Measurements from ENCODE around the gene TP53BP1.

The TP53BP1 gene

DNA sequence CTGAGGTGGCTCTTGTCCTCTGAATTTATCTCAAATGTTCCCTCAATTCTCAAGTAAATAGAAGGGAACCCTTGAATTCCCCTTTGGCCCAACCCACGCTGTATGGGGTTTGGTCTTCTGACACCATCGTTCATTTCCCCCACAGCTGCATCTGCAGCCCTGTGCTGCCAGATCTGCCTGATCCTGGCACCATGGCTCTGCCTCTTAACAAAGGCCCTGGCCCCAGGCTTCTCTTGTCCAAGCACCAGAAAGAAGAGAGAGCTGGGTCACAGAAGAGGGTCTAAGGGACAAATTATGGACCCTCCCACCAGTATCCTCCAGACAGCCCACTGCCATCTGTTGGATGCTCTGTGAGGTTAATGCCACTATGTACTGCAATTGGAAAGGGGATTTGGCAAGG, 26.2 kb upstream of the TP53BP1 start:
- FAIRE-seq: no peak

DNA sequence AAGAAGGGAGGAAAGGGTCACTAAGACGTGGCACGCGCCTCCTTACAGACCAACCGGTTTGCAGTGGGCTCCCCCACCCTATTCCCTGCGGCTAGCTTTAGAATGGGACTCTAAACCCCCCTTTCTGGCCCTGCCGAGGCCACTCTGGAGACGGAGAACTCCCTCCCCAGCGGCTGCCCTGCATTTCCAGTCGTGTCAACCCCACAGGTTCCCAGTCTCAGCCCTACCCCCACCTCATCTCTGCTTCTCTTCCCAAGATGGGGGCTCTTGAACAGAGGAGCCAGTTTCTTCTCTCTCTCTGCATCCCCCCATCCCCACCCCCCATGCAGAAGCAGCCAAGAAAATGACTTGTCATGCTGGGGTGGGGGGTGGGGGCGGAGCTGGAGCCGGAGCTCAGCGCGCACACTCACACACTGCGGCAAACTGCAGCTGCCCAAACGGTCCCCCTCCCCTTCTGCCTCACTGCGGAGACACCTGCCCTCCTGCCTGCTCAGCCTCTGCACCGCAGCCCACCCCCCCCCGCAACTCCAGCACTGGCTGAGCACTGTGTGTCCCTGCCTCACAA, 25.3 kb upstream of the TP53BP1 start:
- no peak for FAIRE-seq

DNA sequence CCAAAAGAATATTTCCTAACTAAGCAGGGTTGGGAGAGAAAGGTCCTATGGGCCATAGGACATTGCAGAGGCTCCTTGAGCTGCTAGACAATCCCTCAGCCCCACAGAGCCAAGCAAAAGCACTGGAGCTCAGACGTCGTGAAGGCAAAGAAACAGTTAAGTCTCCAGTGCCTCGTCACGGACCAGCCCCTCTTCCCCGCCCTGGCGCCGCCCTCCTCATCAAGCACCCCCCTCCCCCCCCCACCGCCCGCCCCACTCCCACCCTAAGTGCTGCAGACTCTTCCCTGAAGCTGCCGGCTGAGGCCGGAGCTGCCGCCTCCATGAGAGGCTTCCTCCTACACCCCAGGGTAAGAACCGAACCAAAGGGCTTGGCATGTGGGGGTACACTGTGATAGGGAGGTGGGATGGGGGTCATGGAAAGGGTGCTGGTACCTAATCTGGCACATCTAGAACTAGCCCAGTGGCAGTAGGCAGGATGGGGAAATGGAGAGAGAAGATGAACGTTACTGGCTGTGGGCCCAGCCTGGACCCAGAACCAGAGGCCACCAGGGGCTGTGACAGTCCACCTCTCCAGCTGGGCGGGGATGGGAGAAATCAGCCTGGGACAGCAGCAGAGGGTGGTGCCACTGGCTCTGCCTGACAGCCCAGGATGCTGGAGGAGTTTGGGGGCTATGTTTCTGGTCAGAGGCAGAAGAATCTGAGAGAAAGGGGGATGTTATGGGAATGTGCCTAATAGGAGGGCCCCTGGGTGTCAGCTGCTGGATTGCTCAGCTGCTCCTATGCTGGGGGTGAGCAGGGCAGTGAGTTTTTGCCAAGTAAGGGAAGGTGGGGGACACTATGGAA, 24.6 kb upstream of the TP53BP1 start, which contains the start of gene MAP1A:
Gene MAP1A, plus strand, starts transcription at position 255 of the 843 bp plus-strand sequence. CDS start 3,866 bp downstream, outside the sequence.
- FAIRE-seq: no peak

DNA sequence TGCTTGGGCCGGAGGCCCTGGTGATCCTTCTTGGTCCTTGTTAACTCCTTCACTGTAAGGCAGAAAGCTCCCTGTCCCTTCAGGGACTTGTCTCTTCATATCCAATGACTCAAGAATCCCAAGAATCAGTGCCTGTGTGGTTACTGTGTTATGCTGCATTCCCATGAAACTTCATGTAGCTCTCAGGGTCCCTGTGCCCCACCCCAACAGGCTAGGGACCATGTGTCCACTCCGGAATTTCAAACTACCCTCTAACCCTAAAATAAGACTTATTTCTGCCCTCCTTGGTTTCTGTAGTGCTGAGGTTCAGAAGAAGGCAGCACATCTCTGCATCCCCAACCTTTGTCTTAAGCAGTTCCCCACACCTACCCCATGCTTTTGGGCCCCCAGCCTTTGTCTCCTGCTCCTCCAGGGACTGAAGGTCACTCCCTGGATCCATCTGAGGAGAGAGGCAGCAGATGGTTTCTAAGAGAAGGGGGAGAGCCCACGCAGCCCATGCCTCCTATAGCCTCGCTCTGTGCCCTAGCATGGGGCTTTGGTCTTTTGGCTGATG, 23.9 kb upstream of the TP53BP1 start:
- no peak for FAIRE-seq

DNA sequence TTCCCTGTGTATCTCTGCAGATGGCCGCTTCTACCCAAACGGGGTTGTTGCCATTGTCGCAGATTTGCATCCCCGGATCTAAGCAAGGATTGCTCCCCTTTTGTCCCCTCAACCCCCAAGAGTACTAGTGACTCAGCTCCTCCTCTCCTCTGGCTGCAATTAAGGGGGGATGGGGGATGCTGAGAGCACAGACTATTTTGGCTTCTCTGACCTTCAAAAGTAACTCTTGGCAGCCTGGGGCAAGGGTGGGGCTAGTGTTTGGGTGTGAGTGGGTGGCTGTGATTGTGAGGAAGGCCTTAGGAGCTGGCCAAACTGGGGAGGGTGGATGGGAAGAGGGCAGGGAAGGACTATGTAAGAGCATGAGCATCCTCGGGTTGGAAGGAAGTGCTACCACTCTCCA, 23.2 kb upstream of the TP53BP1 start:
- FAIRE-seq: no peak

DNA sequence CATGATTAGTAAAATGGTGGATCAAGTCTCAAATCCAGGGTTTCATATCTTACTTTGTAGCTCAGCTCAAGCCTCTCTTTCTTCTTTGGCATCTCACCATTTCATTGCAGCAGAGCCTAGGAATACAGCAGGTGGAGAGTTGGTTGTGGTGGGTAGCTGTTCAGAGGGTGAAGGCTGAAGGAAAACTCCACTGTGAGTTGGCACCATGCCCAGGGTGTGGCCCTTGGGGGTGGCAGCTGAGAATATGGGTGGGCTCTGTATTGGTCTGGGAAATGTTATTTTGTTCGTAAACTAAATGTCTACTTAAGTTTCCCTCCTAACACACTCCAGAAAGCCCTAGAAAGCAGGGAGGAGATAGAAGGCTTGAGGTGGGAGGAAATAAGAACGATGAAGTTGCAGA, 22.8 kb upstream of the TP53BP1 start:
- no peak for FAIRE-seq

DNA sequence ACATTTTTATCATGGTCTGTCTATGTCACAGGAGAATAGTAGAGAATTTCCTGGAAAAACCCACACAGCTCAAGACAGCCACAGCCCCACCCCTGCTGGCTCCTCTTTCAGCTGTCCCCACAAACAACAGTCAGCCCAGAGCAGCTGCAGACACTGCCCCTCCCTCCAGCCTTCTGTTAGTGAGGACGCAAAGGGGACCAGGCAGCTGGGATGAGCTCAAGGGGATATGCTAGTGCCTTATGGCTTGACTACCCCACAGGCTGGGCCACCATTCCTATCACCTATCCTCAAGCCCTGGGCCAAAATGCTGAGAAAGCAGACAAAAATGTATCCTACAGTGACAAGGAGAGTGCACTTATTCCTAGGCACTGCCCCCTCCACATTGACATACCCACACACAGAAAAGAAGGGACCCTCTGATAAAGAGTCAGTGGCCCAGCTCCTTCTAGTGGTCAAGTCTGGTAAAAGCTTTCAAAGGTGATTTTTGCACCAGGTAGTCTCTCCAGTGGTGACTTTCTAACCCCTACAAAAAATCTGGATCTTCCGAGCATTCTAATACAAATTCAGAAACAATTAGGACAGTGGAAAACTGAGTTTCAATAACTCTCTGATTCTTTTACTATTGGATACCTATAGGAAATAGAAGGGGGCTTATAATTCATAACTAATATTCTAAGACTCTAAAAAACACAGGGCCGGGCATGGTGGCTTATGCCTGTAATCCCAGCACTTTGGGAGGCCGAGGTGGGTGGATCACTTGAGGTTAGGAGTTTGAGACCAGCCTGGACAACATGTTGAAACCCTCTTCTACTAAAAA, 21.5 kb upstream of the TP53BP1 start:
- FAIRE-seq: no peak

DNA sequence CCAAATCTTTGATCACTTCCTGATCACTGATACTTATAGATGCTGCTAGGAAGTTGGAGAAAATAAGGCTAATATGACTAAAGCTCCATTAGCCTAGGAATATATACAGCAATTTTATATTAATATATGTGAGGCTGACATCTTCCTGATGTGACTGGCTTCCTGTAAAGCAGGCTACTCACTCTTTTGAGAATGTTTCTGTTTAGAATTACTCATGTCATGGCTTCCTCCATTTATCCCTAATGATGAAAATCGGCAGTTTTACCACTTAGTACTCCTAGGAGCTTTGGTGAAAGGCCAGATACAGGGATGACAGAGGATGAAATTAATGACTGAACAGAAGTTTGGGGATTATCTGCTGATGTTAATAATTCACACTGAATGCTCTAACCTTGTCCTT, 20.6 kb upstream of the TP53BP1 start:
- no peak for FAIRE-seq

DNA sequence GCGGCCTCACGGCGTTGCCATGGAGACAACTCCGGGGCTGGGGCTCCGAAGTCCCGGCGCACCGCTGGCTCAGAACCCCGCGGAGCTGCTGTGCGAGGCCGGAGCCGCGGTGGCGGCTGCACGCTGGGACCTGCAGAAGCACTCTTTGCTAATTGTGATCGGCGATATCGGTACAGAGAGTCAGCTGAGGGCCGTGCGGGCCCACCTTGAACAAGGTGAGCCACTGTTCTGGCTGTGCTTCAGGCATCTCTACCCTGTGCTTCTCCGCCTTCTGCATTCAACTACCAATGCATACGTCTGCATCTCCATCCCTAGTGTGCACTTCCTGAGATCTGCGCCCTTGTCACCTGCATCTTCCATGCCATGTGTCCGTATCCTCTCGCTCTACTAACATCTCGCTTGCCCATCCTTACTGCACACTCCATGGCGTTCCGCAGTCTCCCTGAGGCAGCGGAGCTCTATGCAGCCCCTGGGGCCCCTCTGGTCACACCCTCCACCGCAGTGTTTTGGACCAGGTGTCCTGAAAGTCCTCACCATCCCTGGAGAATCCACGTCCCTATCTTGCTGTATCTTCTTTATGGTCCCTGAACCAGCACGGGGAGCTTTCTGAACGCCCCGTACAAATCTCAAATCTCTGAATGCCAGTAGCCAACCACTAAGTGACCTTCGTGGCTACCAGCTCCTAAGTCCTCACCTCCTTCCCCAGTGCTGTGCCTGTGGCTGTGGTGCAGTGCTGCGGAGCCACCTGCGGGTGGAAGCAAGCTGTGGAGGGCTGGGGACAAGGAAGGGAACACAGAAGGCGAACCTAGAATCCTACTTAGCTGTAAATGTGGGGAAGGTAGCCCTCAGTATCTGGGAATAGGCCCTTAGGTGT, 18.3 kb upstream of the TP53BP1 start:
- no peak for FAIRE-seq

DNA sequence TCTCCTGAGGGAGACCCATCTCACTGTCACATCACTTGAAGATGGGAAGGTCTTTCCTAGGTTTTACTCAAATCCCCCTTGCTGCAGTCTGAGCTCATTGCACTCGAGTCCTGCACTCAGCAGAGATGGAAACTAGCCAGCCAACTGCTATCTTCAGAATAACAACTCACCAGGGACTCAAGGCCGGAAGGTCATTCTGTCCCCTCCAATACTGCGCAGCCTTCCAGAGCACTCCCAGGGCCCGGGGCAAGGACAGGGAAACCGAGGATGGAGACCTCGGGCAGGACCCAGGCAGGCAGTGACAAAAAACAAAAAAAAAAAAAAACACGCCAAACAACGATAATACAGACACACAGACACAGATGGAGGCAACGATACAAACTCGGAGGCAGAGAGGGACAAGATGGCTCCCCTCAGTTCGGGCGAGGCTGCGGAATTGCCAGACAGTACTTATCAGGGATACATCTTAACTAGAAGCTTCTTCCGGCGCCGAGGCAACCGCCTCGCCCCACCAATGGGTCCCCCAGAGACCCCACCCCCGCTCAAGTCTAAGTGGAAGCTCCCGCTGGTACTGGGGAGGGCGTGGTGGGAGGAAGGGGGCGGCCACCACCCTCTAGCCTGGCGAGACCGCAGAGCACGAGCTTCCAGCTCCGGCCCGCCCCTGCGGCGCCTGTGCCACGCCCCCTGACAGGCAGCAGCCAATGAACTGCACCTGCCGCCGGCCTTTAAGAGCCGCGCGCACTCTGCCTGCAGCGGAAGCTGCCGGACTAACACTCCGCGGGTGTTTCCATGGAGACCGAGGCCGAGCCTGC, 17.4 kb upstream of the TP53BP1 start:
- no peak for FAIRE-seq

DNA sequence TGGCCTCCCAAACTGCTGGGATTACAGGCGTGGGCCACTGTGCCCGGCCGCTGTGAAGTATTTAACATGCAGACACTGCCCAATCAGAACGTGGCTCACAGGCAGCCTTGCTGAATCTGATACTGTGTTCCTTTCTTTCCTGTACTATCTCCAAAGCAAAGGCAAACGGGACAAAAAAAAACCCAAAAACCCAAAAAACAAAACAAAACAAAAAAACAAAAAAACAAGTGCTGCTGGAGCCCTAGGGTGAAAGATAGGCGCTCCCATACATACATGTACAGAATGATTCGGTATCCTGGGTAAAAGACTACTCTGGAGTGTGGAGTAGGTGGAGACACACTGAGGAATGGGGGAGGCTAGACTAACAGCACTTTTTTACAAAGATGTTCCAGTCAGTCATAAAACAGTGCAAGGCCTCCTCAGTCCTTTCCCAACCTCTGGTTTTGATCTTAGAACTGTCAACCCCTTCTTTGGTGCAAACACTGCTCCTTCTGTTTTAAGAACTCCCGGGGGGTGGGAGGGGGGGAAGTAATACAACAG, 16.8 kb upstream of the TP53BP1 start:
- no peak for FAIRE-seq

DNA sequence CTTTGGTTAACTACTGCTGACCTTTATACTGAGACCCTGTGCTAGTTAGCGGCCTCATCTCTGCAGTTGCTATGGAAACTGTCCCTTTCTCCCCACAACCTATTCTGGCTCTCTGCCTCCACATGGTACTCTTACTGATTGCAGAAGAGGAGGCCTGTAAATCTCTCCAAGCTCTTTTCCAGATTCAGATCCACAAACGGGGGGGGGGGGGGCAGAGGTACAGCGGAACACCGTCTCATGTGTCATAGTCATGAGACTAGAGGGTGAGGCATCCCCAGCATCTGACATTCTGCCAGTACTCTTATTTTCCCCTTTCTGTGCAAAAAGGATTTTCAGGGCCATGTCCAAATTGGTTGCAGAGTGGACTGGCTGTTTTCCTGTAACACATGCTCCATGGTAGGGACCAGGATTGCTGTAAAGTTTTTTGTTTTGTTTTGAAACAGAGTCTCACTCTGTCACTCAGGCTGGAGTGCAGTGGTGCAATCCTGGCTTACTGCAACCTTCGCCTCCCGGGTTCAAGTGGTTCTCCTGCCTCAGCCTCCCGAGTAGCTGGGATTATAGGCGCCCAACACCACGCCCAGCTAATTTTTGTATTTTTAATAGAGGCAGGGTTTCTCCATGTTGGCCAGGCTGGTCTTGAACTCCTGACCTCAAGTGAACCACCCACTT, 16.2 kb upstream of the TP53BP1 start:
- no peak for FAIRE-seq

DNA sequence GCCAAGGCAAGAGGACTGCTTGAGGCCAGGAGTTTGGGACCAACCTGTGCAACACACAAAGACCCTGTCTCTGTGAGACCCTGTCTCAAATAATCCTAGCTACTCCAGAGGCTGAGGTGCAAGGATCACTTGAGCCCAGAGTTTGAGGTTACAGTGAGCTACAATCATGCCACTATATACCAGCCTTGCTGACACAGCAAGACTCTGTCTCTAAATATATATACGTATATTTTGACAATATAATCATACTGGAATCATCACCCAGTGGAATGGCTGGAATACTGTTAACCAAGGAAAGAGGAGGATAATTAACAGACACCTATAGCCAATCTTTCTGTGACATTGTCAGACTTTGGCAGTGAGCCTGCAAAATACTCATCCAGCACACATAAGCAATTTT, 15.5 kb upstream of the TP53BP1 start:
- no peak for FAIRE-seq

DNA sequence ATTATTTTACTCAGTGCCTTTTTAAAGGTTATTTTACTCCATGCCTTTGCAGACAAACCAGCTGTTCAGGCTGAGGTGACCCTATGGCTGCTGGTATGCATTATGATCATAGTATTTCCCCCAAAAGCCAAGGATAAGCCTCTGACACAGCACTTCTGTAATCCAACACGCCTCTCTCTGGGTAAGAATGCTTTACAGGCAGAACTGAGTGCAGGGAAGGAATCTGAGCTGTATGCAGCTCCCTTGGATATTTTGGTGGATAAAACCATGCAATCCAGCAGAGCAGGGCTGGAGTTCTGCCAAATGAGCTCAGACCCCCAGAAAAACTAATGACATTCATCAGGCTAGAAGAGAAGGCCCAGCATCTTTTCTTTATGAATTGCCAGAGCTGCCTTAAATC, 12.8 kb upstream of the TP53BP1 start:
- no peak for FAIRE-seq

DNA sequence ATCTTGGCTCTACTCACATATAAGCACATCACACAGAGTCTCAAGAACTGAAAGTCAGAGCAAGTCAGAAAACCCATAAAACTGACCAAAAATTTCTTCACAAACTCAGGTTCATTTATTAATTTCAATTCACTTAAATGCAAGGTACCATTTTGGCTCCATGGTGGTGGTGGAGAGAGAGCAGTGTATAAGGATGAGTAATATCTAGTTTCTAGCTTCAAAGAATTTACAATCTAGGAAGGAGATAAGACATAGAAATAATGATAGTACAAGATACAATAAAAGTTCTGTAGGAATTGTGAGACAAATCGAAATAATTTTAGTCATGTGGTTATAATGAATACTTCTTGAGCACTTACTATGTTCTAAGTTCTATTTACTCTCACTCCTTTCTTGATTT, 6.7 kb upstream of the TP53BP1 start:
- FAIRE-seq: no peak

DNA sequence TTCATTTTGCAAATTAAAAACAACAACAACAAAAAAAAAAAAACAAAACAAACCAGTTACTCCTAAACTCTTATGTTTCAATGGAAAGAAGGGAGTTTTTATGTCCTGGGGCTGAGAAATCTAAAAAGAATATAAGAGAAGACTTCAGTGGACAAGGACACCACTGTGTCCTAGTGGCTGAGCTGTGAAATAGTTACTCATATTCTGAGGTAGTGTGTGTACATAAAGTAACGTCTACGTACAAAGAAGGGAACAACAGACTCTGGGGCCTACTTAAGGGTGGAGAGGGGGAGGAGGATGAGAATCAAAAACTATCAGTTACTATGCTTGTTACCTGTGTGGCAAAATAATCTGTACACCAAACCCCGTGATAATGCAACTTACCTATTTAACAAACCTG, 6.0 kb upstream of the TP53BP1 start:
- FAIRE-seq: no peak

DNA sequence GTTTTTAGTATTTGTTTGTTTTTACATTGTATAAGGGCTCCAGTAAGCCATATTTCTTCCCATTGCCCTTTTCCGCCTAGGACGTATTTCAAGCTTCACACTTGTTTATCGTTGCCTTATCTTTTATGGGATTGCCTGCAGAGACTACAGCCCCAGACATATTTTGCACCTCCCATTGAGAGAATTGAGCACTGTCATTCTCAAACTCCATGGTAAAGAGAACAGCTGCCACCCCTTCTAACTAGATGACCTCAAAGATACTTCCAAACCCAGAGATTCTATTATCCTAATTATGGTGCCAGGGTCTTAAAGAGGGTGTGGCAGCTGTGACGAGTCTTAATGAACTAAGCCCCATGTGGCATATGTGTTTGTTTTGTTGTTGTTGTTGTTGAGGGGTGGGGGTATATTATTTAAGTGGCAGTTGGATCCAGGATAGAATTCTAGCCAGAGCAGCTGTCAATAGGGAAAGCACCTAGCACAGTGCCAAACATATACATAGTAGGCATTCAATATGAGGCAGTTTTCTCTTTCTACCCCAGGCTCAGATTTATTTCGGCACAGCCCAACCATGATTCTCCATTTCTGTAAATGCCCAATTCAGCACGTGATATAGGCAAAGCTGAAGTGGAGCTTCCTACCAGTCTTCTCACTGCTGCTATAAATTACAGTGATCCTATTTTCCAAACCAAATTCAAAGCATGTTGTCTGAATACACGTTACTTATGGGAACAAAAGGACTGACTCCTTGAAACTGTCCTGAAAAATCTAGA, 932 bp upstream of the TP53BP1 start:
- FAIRE-seq: no peak

DNA sequence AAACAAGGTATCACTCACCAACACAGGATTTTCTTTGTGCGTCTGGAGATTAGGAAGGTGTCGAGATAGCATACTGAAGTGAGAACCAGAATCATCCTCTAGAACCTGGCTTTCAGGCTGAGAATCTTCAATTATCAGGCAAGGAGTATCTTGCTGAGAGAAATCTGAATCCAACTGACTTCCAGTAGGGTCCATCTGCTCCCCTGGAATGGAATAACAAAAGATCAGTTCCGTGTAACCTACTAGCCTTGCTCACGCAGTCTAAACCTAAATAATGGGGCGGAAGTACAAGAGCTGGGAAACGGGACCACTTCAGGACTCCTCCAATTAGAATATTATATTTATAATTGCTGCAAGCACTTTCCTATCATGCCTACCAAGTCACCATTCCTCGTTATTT, 690 bp downstream of the TP53BP1 start:
- FAIRE-seq: no peak

DNA sequence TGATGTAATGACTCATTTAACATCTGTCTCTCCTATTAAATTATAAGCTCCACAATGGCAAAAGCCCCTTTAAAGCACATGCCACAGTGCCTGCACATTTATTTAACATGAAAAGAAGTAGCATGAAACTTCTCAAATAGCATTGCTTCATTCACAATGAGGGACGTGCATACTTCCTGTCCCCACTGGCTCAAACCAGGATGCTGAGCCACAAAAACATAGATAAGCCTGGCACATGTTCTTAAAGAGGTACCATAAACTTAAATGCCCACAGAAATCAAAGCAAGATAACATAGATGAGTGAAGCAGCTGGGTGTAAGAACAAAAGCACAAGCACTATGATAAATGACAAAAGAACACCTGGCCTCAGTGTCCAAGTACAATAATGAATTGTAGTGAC, 3.8 kb downstream of the TP53BP1 start:
- FAIRE-seq: no peak

DNA sequence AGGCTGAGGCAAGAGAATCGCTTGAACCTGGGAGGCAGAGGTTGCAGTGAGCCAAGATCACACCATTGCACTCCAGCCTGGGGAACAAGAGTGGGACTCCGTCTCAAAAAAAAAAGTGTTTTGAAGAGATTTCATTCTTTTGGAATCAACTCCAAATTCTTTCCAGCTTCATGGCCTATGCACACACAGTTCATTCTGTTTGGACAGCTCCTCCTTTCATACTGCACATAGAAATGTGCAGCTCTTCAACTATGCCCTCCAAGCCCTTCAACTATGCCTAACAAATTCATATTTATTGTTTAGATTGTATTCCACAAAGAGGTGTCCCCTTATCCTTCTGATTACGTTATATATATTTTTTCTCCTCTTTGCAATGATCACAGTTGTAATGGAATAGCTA, 4.2 kb downstream of the TP53BP1 start:
- no peak for FAIRE-seq
